Epithelial cell of proximal tubule (primary cell): ENCODE results near the gene WNT2B. TPM values are rescaled to one million over a fixed set of nuclear protein-coding genes. Genes with fewer than 3 reads are reported as not detected.

Experiments
- DNase-seq: peaks from one replicate; pipeline ENCODE4 v3.0.0-alpha.2; 2011; ENCODE audit warnings: low read depth
- H3K4me3 ChIP-seq: 2 replicates; pipeline ENCODE4 v1.5.1; 2011; ENCODE audit warnings: low read depth, mild to moderate bottlenecking, low read length
- total RNA-seq: library from RNA; depleted of rRNA; stranded (reverse); fragments of >200 nt; gene quantifications from 2 replicates; pipeline ENCODE4 v1.2.3, GENCODE V29; 2015
- TF ChIP-seq, protein P1 (sequence below): conservative IDR thresholded peaks from 2 replicates; pipeline ENCODE4 v1.5.1; 2012; ENCODE audit warnings: low read depth, mild to moderate bottlenecking, low read length

The WNT2B gene
- total RNA-seq, 1 donor from 2014 or later, result 4.8 TPM

DNA sequence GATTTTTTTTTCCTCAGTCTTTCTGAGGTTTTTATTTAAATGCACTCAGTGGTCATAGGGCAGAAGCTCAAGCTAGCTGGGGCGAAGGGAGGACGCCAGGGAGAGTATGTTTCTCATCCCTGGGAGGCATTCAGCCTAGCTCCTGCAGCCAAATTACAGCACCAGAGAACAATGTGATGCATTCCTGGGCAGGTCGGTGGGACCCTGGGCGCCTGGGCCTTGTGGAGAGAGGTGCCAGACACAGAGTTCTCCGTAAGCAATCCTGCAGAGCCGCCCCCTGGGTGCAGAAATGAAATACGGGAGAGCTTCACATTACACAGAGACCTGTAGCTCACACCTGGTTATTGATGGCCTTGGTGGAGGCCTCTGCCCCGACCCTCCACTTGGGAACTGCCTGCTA lies 15.5 kb downstream of the WNT2B start:
- TF ChIP-seq, protein P1, sequence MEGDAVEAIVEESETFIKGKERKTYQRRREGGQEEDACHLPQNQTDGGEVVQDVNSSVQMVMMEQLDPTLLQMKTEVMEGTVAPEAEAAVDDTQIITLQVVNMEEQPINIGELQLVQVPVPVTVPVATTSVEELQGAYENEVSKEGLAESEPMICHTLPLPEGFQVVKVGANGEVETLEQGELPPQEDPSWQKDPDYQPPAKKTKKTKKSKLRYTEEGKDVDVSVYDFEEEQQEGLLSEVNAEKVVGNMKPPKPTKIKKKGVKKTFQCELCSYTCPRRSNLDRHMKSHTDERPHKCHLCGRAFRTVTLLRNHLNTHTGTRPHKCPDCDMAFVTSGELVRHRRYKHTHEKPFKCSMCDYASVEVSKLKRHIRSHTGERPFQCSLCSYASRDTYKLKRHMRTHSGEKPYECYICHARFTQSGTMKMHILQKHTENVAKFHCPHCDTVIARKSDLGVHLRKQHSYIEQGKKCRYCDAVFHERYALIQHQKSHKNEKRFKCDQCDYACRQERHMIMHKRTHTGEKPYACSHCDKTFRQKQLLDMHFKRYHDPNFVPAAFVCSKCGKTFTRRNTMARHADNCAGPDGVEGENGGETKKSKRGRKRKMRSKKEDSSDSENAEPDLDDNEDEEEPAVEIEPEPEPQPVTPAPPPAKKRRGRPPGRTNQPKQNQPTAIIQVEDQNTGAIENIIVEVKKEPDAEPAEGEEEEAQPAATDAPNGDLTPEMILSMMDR, result no peak
- H3K4me3 ChIP-seq, result no peak overlapping the region
- no peak for DNase-seq

DNA sequence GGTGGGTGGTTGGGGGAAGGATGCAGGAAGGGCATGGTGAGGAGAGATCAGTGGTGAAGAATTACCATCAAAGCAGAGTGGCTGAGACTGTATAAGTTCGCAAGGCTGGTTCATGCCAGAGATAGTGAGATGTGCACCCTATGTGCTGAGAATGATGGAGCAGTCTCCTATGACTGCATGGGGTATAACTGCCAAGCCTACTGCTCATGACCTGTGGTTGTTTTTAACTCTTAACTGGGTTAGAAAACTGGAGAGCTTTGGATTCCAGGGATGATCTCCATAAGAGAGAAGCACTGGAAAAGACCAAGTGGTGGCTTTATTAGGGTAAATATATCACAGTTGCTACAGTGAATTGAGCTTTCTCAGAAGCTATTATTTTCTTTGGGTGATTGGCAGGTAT lies 16.2 kb downstream of the WNT2B start:
- H3K4me3 ChIP-seq, result no peak overlapping the region
- DNase-seq, result no peak
- TF ChIP-seq, protein P1, result no peak

DNA sequence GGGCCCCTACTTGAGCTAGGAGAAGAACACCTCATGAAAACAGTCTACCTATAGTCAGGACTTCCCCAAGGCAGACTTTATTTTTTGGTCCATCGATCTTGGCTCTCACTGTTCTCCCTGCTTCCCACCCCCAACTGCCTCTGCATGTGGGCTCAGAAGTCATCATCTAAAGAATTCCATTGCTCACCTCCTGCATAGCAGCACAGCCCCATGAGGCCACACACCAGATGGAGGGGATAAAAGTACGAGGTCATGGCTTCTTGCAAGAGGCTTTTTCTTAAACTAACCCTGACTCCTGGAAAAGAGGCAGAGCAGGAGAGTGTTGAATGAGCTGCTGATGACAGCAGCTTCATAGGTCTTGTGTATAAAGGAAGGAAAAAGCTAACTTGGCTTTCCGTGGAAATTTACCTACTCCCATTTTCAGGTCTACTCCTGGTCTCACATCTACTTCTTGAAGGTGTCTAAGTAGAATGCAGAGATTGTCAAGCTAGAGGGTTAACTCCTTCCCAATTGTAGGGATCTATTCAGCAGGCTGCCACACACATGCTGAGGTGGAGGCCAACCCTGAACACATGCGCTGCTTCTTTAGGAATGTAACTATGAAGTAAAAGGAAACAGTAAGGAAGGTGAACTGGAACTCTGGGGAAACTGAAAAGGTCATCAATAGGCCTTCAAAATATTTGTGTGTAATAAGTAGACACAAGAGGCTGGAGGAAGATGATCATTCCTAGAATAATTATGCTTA lies 18.7 kb downstream of the WNT2B start:
- peak; percentile 54 for DNase-seq
- TF ChIP-seq, protein P1, result no peak
- H3K4me3 ChIP-seq, result no peak overlapping the region

DNA sequence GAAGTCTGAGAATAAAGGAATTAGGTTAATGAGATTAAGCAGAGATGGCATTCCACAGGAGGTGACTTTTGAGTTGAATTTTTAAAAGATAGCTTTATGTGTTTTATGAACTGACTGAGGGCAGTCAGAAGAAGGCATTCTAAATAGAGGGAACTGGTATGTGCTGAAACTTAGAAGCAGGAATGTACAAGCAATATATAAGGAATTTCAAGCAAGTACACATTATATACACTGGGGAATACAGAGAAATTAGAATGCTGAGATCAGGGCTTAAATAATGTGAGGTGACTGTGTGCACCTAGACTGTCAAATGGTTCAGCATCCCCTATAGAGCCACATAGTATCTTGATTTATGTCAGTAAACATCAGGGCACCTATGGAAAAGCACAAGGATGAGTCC lies 19.3 kb downstream of the WNT2B start:
- DNase-seq, result no peak
- no peak overlapping the region for H3K4me3 ChIP-seq
- TF ChIP-seq, protein P1, result no peak

DNA sequence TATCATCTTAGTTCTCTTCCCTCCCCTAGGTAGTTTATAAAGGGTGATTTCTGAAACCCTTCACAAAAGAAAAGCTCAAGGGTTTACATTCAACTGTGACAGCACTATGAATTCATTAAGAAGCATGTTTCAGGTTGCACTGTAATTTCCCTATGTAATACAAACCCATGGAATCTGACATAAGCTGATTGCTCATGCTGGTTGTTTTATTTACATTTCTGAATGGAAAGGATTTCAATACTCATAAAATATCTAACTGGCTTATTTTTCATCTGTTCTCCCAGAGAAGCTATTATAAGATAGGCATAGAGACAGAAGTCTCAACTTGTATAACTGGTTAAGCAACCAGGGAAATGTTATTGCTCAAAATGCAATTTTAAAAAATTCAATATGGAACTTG lies 20.5 kb downstream of the WNT2B start:
- no peak overlapping the region for H3K4me3 ChIP-seq
- no peak for DNase-seq
- TF ChIP-seq, protein P1, result no peak

DNA sequence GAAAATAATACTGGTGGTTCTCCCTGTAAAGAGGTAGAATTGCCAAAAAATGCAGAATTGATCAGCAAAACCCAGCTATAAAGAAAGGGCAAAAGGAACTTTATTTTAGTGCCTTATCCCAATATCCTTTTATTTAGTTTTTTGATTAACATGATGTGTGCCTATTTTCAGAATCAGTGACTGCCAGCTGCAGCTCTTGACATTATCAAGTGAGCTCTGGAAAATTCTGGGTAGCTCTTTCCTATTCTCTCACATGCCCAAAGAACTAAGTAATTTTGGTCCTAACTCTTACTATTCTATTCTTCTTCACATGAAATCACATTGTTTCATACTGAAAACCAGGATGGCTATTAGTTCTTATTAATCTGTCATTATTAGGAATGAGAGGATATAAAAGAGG lies 22.1 kb downstream of the WNT2B start:
- no peak for DNase-seq
- no peak overlapping the region for H3K4me3 ChIP-seq
- TF ChIP-seq, protein P1, result no peak

DNA sequence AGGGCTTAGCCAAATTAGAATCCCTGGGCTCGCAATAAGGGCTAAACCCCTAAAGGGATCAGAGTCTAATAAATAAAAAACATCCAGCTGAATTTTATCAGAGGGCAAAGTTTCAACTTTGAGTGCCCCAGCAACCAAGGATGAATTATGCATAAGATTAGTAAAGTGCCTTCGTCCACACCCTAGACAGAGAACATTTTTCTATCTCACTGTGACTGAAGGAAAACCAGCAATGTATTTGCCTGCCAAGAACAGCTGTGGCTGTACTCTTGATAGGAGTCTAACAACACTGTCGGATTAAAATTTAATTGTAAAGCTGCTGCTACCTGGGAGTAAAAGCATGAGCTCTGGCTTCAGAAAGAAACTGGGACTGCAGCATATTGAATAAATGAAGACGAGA lies 23.3 kb downstream of the WNT2B start:
- no peak overlapping the region for H3K4me3 ChIP-seq
- DNase-seq, result no peak
- TF ChIP-seq, protein P1, result no peak
